Measurements from ENCODE around the gene SPRR4.
"Not testable (repeated sequence)": the region's sequence is repeated elsewhere in the genome, so short reads cannot be mapped to it uniquely, and the experiment has no call there.

The SPRR4 gene

DNA sequence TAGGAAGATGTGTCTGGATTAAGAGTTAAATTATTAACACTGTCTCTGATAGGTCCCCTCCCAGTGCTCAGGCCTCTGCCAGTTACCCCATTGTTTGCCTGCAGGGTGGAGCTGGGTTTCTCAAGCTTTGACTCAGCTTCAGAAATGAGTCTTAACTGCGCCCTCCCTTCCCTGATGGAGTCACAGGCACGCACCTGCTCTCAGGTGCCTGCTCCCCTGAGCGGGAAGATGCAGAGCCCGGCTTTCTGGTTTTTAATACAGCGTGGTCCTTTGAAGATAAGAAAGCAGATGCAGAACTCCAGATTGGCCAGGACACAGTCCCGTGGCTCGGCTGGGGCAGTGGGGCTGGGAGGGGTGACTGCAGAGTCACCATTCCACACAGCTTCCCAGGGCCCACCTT lies 3.2 kb upstream of the SPRR4 start:
- no peak for DNase-seq

DNA sequence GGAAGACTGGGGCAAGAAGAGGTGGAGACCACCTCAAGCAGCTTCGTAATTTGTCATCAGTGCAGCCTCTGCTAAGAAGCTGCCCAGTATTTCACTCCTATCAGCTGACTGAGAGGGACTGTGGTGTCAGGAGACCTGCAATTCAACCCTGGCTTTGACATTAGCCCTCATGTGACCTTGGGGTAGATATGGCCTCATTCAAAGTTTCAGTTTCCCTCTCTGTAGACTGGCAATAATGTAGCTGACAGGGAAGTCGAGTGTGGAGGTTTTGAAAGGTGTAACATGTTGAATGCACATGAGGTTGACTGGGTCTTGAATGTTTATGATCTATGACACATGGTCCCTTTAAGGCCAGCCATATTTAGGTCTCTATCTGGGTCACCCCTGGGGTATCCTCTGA lies 2.2 kb upstream of the SPRR4 start:
- DNase-seq, result no peak

DNA sequence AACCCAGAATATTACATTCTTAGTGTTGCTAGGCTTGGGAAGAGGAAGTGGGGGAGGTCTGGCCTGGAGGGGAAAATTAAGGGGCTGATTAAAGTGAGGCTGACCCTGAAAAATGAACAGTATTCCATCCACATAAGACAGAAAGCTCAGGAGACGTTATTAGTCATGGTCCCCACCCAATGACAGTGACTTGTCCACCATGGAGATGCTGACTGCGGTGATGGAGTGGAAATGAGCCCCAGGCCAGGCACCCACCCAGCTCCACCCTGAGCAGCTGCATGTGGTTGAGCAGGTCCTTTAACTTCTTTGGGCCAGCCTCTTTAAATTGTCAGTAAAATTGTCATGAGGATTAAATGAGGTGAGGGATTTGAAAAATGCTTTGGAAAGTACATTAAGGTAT lies 1.4 kb upstream of the SPRR4 start:
- no peak for DNase-seq

GRCh38 chr1:152972196-152972886 lies 1.9 kb downstream of the SPRR4 start:
- no peak for DNase-seq

- DNase-seq, result no peak
Observed at GRCh38 chr1:152976688-152977087, 6.2 kb downstream of the SPRR4 start.

- no peak for DNase-seq
Observed at GRCh38 chr1:152977614-152978013, 7.2 kb downstream of the SPRR4 start.

- no peak for DNase-seq
Observed at GRCh38 chr1:152980676-152981075, 10.2 kb downstream of the SPRR4 start.

- no peak for DNase-seq
Observed at GRCh38 chr1:152981146-152981871, 10.9 kb downstream of the SPRR4 start.

DNA sequence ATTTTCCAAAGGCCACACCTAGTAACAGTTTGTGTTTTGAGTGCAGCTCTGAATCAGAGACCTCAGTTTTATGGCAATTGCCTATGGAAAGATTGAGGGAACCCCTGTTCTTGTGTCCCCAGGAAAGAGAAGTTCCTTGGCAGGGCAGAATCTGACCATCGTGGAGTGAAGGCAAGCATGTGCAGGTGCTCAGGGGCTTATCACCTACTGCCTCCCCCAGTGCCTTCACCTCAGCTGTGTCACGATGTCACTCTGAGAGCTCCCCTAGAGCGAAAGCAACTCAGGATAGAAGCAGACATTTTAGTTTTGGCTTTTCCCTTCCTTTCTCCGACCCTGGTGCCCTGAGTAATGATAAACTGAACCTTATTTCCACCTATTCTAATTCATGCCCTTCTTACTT lies 11.6 kb downstream of the SPRR4 start:
- no peak for DNase-seq

DNA sequence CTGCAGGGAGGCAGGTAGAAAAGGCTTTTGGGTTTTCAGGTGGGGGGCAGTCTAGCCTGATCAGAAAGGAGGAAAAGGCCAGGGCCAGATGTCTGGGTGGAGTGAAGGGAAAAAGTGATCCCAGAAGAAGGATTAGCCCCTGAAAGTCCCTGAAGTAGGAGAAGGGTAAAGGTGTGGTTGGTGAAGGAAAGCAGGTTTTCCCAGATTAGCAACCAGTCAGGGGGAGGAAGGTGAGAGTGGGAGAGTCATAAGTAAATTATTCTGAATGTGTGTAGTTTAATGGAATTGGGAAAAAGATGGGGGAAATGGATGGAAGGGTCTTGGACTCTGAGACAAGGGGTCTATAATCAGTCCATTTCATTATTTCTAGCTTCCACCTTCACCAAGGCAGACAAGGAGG lies 12.8 kb downstream of the SPRR4 start:
- DNase-seq, result no peak

GRCh38 chr1:152983743-152984142 lies 13.3 kb downstream of the SPRR4 start, which contains the start of gene SPRR1A:
Gene SPRR1A (plus strand): TSS chr1:152984081. CDS start chr1:152985231, 1,150 bp downstream.
- DNase-seq, result no peak

GRCh38 chr1:152986578-152986977 lies 16.1 kb downstream of the SPRR4 start:
- DNase-seq, result no peak

- DNase-seq, result no peak
Observed at GRCh38 chr1:152993186-152993585, 22.7 kb downstream of the SPRR4 start.

GRCh38 chr1:152995842-152996241 lies 25.4 kb downstream of the SPRR4 start:
- DNase-seq, result no peak

GRCh38 chr1:152996633-152997400 lies 26.4 kb downstream of the SPRR4 start:
- DNase-seq, result no peak

GRCh38 chr1:152997901-152998300 lies 27.5 kb downstream of the SPRR4 start:
- no peak for DNase-seq

DNA sequence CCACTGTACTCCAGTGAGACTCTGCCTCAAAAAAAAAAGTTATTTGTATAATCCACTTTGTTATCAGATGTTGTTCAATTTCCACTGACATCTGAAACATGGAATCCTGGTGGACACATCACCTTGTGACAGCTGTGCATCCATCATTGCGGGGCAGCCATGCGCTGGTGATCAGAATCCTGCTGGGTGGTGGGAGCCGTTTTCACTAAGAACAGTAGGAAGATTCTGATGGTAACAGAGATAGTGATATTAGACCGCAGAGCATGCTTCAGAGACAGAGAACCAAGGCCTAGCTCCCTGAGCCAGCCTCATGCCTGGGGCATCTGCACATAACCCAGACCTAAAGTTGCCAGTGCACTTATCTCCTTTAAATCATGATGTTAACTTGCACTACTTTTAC lies 28.0 kb downstream of the SPRR4 start:
- DNase-seq, result no peak

- no peak for DNase-seq
Observed at GRCh38 chr1:152999818-153000217, 29.4 kb downstream of the SPRR4 start.

- DNase-seq, result no peak
Observed at GRCh38 chr1:153000294-153000693, 29.8 kb downstream of the SPRR4 start.

DNA sequence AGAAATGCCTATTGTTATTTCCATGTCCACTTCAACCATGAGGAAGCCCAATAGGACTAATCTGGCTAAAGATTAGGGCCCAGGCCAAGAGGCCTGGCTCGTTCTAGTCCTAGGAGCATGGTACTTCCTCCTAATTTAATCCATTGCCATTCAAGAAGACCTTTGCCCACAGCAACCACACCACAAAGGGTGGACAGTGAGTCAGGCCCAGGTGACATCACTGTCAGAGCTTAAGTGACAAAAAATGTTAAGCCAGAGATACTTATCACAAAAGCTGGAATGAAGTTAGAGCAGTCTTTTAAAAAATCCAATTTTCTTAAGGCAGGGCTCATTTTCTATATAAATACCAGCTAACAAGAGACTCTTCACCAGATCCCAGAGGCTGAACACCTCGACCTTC lies 30.9 kb downstream of the SPRR4 start, which contains the start of gene SPRR3:
Gene SPRR3 (plus strand): TSS at position 368 of the 400 bp plus-strand sequence. CDS start 1,272 bp downstream, outside the sequence.
- no peak for DNase-seq

GRCh38 chr1:153011235-153011758 lies 40.8 kb downstream of the SPRR4 start:
- not testable (repeated sequence) for DNase-seq

DNA sequence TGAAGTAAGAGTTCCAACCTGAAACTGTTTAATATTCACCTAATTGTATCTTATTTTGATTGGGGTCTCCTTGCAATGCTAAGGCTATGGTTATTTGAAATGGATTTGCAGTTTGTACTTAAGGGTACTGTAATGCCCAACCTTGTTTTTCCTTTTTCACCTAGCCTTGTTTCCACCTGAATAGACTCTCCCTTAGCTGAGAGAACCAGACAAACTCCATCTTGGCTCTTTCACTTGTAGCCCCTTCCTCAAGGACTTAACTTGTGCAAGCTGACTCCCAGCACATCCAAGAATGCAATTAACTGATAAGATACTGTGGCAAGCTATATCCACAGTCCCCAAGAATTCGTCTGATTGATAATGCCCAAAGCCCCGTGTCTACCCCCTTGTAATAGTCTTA lies 51.4 kb downstream of the SPRR4 start:
- DNase-seq, result not testable (repeated sequence)

Data from cerebellar nuclear complex (tissue), 1 donor.